Cardiac septum (tissue), 1 donor: Measurements from ENCODE around the gene CYP4B1. TPM values are rescaled to one million over a fixed set of nuclear protein-coding genes. Genes with fewer than 3 reads are reported as not detected.
"Not testable (repeated sequence)": the region's sequence is repeated elsewhere in the genome, so short reads cannot be mapped to it uniquely, and the experiment has no call there.

Experiments used
- DNase-seq: peaks from one replicate; pipeline ENCODE4 v3.0.0-alpha.2; 2020; ENCODE audit warnings: low spot score
- intact Hi-C: fragments of 100-400 bp; cut with DNase I; formaldehyde crosslinking; loops from one replicate; pipeline ENCODE4 v1.14.0; 2022
- long read RNA-seq: library from polyadenylated mRNA; unstranded; transcript quantifications from one replicate; pipeline ENCODE4 v2.0.0, GENCODE V29; 2021
- total RNA-seq: library from RNA; stranded (reverse); fragmentation: NEBNext Ultra II Directional; extraction: Animal tissue kit (Norgen Biotek cat#: 25700); gene quantifications from one replicate; pipeline ENCODE4 v1.2.1, GENCODE V29; 2021
- donor health status: DM: no; HTN: no; CAD: no.

The CYP4B1 gene
- total RNA-seq, result not detected
- long read RNA-seq, result 0 reads

DNA sequence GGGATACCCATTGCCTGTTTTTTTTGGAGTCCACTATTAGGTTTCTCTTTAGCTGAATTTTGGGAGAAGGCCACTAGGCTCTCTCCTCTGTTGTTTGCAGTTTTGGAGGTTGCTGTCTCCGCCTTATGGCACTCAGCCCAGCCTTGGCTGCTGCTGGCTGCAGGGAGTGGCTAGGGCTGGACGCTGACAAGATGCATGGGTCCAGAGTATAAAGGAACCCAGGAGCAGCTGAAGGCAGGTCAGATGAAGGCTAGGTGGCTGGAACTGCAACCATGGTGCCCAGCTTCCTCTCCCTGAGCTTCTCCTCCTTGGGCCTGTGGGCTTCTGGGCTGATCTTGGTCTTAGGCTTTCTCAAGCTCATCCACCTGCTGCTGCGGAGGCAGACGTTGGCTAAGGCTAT lies at the start of gene CYP4B1:
CYP4B1 (plus strand) TSS at position 237 of the 400 bp plus-strand sequence; CDS start at position 273, 36 bp downstream.
- no peak for DNase-seq
- intact Hi-C loops, result no loop called here

DNA sequence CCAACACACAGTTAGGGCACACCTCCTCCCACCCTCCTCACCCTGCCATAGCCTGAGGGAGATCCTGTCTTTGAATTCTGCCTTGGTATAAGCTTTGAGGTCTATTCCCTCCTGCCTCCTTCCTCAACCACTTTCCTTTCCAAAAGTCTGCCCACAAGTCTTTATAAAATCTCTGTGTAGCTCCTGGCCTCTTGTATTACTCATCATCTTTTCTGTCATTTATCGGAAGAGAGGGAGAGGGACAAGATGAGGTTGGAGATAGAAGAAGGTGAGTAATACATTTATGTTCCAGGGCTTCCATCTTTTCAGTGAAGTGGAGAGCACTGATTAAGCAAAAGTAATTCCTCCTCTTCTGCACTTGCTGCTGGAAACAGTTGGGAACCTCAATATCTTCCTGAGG lies 49.4 kb upstream of the CYP4B1 start:
- DNase-seq, result no peak
- intact Hi-C loops, result loop anchor here (5.0 kb wide), 1 partner anchor 243 kb away; no protein-coding TSS in a partner anchor

DNA sequence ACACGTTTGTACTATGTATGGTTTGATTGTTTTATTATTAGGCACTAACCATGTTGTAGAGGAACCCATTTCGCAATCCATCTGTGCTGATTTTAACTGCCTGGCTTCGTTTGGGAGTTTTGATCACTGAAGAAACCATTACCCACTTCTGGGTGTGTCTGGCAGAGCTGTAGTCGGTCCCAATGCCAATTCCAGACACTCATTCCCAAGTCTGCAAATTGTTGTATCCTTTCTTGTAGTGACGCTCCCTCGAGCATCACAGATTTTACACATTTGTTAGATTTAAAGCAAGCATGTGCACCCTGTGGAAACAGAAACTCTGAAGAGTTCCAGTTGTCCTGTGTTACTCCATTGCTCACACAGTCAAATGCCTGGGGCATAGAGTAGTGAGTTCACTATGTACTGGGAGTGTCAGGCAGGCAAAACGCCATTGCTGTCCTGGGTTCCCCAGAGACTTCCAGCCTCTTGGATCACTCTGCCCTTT lies 48.9 kb upstream of the CYP4B1 start:
- intact Hi-C loops, result loop anchor here (5.0 kb wide), 1 partner anchor 242 kb away; no protein-coding TSS in a partner anchor
- no peak for DNase-seq

DNA sequence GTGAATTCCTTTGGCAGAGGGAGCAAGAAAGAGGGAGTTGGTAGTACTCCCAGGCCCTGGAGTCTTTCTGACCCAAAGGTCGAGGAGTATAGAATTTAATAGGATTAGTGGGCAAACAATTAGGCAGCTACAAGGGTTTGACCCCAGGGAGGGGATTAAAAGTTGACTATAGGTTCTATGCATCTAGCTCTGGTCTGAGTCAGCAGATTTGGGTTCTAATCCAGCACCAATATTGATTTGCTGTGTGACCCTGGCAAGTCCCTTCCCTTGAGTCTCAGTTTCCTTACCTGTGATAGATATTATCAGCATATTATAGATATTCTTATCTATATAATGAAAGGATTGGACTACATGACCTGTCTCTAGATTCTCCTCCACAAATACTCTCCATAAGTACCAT lies 44.9 kb upstream of the CYP4B1 start:
- intact Hi-C loops, result no loop called here
- no peak for DNase-seq

DNA sequence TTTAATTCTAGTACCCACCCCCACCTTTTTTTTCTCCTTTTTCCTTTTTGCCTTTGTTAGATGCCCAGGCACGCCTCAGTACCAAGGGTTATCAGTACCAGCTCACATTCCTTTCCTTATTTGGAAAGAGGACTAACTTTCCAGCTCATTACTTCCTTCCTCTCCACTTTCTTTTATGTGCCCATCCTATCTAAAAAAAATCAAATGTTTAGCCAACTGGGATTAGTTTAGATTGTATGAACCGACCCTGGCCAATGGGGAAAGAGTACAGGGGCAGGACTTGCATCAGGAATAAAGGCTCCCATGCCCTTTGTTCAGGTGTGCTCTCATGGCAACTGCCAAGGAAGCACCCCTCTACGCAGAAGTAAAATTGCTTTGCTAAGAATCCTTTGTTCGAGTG lies 44.1 kb upstream of the CYP4B1 start:
- intact Hi-C loops, result not testable (repeated sequence)

DNA sequence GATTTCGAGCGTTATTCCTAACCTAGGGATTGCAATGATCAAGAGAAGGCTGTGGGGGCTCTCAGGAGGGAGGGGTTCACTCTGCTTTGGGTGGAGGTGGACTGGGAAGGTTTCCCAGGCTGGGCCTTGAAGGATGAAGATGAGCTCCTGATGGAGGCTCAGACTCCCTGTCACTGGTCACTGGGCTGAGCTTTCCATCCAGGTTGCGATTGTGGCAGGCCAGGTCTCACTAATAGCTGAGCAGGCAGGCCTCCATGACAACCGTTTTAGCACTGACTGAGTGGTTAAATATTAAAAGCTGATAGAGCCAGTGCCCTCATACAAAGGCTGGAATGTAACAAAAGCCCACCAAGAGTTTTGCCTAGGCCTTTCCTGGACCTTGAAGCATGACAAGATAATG lies 43.7 kb upstream of the CYP4B1 start:
- intact Hi-C loops, result no loop called here
- DNase-seq, result no peak

More for the DNA sequence above, 44.1 kb upstream of the CYP4B1 start:
- not testable (repeated sequence) for DNase-seq

DNA sequence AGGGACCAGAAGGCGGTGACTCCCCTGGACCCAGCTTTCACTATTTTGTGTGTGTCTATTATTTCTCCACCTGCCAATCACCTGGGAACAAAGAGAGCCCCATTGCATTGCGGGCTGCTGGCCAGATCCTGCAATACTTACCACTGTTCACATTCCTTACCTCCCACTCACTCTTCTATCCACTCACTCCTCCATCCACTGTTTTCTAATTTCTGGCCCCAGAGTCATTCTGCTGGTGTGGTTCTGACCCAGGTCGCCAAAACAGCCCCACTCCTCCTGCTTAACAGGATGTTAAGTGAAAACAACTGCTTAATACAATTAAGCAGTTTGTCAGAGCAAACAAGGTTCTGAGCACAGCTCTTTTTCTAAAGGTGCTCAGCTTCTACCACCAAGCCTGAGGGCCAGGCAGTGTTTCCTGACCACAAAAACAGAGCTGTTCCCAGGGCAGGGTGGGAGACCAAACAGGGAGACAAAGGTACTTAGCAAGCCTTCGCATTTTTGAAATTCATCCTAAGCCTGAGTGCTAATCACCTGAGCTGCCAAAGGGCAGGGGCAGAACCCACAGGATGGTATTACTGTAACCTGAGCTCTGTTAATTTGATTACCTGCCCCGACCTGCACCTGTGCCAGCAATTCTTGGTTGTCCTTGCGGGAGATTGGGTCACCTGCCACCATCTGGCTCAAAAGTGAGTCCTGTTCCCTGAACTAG lies 41.4 kb upstream of the CYP4B1 start:
- no peak for DNase-seq
- intact Hi-C loops, result no loop called here

DNA sequence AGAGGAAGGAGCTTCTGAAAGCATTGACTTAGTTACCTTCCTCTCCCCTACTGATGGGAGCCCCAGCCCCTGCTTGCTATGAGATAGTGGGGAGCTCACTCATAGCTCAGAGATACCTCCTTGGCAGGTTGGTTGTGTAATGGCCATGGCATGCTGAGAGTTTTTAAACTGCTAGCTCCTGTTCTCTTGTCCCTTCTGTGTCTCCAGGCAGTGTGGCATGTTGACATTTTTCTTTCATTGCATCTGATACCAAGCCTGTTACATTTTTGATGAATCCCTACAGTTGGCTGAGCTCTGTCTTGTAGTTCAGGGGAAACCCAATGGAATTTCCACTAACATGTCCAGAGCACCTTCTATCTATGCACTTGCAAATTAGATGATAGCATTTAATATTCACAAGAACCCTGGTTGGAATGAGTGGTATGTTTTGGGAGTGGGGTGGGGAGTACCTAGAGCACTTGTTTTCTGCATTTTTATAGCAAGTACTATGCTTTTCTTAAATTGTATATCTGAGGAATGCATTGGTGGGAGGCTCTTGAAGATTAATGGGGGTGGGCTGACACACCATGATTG lies 40.8 kb upstream of the CYP4B1 start:
- no peak for DNase-seq
- intact Hi-C loops, result no loop called here

DNA sequence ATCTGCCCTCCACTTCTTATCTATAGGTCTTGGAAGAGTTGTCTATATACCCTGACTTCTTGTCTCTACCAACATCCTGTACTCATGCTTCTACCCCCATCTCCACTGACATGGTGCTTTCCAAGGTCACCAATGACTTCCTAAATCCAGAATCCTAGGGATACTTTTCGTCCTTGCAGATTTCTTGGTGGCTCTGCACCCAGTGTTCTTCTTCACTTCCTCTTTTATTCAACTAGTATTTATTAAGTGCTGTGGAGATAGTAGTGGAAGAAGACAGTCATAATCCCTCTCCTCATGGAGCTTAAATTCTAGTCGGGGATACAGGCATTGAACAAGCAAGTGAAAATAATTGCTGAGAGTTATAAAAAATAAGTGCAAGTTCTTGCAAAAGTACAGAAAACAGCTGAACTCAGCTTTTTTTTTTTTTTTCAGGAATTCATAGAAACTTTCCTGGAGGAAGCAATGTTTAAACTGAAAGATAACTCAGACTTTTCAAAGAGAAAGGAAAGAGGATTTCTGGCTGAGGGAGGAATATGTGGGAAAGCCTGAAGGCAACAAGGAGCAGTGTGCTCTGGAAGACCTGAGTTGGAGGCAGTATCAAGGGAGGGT lies 38.2 kb upstream of the CYP4B1 start:
- intact Hi-C loops, result no loop called here
- DNase-seq, result no peak

DNA sequence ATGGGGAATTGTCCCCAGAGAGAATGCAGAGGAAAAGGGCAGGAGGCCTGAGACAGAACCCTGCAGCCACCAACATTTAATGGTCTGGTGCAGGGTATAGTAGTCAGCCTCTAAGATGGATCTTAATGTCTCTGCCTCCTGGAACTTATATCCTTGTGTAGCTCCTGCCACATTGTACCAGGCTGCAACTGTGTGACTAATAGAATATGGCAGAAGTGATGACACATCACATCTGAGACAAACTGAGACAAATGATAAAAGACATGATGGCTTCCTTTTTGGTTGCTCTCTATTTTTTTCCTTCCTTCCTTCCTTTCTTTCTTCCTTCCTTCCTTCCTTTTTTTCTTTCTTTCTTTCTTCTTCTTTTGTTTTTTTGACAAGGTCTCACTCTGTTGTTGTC lies 37.1 kb upstream of the CYP4B1 start:
- no peak for DNase-seq
- intact Hi-C loops, result no loop called here

DNA sequence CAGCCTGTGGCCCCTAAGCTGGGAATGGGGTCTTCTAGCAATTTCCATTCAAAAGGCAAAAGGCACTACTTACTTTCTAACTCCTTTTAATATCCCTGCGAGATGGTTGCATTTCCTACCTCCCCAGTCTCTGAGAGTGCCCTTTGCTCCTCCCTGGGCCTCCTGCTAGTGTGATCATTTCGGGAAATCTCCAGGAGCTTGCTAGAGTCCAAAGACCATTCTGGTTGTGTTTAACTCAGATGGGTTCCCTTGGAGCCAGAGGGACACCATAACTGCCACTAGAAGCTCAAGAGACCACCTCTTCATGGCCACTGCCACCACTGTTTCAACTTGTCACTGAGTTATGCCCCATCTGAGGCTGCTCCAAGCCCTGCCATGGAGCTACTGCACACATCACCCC lies 34.4 kb upstream of the CYP4B1 start:
- no peak for DNase-seq
- intact Hi-C loops, result no loop called here

DNA sequence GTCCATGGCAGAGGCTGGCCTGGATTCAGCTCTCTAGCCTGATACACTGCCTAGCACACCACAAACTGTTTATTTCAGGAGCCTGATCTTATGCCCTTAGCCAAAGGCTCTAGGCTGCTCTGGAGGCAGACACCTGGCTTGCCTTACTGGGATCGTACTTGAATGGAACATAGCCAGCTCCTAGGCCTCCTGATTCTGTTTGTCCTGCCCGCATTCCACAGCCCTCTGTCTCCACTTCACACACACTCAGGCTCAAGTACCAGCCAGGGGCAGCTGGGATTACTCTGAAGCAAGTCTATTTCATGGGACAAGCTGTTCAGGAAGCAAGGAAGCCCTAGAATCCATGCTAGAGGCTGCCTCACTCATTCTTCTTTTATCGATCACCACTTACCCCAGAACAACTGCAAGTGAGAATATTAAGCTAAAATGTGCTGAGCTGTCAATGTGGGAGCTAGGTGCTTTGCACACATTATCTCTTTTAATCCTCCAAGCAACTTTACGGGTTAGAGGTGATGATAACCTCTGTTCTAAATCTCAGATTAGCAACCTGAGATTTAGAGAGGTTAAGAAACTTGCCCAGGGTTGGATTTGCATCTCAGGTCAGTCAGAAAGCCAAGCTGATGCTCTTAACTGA lies 31.1 kb upstream of the CYP4B1 start:
- DNase-seq, result no peak
- intact Hi-C loops, result no loop called here

DNA sequence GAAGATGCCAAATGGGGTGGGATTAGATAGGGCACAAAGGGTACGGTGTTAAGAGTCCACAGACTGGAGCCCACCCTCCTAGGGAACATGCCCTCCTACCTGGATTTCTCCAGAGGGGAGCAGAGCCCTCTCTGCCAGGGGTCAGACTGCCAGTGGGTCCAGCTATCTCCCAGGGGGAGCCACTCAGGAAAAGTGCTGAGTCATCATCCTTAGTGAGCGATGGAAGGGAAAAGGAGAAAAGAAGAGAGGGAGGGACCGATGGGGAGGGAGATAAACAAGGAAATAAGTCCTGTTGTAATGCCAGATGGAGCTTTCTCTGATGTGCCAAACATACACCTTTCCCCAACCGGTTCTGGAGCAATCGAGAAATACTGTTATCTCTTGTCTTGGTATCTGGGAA lies 30.4 kb upstream of the CYP4B1 start:
- intact Hi-C loops, result no loop called here
- DNase-seq, result no peak

DNA sequence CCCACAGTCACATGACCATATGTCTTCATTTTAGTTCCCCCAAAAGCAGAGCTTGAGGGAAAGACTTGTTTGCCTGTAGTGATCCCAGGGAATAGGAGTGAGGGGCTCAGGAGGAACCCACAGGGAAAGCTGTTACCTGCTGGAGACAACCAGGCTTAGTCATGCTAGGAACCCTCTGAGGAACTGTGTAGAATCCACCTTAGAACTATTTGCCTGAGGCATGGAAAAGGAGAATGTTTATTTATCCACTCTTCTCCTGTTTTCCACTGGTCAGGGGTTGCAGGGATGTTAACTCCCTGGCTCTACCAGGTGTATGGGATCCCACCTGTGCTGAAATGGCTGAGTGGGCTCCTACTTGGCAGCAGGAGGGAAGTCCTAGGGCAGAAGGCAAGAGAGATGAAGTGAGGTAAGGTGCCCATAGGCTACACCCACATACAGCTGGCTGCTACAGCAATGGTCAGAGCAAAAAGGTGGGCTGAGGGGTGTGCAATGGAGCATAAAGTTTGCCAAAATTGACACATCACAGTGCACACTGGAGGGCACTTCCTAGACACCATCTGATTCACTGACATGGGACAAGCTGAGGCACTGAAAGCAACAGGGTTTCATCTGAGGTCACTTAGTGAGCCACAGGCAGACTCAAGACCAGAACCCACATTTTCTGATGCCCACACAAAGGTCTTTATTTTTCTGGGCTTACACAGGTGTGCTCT lies 29.7 kb upstream of the CYP4B1 start:
- DNase-seq, result no peak
- intact Hi-C loops, result no loop called here

DNA sequence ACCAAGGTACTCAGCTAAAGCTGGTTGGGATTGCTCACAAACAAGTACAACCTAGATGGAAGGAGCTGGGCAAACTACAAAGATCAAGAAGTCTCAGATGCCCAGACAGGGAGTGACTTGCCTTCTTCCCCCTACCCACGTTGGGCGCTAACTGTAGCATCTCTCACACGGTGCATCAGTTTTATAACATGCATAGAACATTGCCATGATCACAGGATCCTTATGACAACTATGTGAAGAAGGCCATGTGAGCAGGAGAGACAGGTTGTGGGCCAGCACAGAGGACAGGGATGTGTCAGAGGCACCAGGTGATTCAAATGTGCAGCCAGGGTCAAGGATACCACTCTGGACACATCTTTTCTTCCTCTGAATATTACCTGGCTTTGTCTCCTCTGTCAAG lies 28.3 kb upstream of the CYP4B1 start:
- DNase-seq, result no peak
- intact Hi-C loops, result no loop called here

DNA sequence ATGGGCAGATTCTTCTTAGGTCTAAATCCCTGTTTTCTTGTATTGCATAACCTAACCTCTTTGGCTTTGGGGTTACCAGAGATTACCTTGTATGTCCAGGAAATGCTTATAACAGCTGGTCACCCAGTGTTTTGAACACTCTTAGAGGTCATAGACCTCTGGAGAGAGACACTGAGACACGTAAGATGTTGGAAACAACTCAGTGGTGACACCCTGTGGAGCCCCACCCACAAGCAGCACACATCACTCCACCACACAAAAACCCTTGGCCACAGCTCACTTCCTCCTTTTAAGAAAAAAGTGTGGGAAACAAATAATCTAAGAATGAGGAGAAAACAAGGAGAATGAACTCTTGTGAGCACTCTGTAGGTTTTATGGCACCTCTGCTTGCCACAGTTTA lies 26.3 kb upstream of the CYP4B1 start:
- intact Hi-C loops, result no loop called here
- no peak for DNase-seq

DNA sequence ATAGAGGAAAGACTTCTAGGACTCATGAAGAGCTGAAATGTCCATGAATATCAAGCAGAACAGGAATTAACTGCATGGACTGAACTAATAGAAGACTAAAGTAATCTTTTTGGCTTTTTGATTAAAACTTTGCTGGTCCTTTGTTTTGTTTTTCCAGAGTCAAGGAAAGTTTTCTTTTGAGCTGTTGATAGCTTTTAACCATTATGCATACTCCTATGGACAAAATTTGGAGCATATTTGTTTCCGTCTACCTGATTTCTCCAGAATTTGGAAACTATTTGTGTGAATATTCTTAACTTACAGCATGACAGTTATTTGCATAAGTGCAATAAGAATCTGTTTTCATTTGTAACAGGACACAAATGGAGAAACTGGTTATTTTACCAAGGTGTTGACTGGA lies 24.5 kb upstream of the CYP4B1 start:
- intact Hi-C loops, result no loop called here
- DNase-seq, result no peak

DNA sequence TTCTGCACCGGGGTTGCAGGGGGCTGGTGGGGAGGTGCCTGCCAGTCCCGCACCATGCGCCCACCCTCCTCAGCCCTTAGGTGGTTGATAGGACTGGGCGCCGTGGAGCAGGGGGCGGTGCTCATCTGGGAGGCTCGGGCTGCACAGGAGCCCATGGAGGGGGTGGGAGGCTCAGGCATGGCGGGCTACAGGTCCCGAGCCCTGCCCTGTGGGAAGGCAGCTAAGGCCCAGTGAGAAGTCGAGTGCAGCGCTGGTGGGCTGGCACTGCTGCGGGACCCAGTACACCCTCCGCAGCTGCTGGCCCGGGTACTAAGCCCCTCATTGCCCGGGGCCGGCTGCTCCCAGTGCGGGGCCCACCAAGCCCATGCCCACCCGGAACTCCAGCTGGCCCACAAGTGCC lies 20.4 kb upstream of the CYP4B1 start:
- DNase-seq, intact Hi-C loops: not testable (repeated sequence)

DNA sequence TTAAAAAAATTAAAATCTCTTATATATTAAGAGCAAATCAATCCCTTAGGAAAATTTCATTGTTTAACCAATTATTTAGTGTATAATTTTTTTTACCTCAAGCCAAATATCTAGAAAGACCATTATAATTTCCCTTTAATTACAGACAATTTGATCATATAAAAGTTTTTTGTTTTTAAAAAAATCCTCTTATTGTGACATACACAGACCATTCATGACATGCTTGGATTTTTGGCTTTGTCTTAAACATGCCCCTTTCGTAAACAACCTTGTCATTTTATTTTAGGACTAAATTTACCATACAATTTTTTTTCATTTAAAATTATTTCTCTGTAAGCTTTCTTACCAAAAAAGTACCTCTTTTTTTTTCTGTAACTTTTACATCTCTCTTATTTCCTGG lies 14.2 kb upstream of the CYP4B1 start:
- intact Hi-C loops, result no loop called here

DNA sequence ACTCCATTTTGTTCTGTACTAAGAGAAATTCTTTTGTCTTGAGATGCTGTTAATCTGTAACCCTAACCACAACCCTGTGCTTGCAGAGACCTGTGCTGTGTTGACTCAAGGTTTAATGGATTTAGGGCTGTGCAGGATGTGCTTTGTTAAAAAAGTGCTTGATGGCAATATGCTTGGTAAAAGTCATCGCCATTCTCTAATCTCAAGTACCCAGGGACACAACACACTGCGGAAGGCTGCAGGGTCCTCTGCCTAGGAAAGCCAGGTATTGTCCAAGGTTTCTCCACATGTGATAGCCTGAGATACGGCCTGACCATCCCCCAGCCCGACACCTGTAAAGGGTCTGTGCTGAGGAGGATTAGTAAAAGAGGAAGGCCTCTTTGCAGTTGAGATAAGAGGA lies 10.2 kb upstream of the CYP4B1 start:
- DNase-seq, intact Hi-C loops: not testable (repeated sequence)

More for the DNA sequence above, 14.2 kb upstream of the CYP4B1 start:
- no peak for DNase-seq
